ENCODE measurements around the gene EXT2. TPM values are rescaled to one million over a fixed set of nuclear protein-coding genes. Genes with fewer than 3 reads are reported as not detected.

EXT2 gene
- polyA plus RNA-seq, 5 donors: 72.8 to 79.9 (median 75.4) TPM

DNA sequence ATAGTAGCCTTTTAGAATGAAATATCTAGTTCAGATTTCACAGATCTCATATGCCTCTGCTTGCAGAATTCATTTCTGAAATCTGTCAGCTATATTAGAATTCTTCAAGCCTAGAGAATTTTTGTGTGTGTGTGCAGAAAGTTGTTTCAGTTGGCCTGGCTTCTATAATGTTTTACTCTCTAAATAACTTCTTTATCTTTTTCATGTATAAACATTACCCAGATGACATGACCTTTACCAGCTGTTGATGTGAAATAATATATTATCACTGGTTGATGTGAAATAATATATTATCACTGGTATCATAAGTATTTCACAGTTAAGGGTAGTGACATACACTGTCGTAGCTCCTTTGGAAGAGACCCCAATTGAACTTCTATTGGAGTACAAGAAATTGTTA is 141.7 kb downstream of the EXT2 start:
- DNase-seq: peak in 1 of 2 donors; percentile 30

DNA sequence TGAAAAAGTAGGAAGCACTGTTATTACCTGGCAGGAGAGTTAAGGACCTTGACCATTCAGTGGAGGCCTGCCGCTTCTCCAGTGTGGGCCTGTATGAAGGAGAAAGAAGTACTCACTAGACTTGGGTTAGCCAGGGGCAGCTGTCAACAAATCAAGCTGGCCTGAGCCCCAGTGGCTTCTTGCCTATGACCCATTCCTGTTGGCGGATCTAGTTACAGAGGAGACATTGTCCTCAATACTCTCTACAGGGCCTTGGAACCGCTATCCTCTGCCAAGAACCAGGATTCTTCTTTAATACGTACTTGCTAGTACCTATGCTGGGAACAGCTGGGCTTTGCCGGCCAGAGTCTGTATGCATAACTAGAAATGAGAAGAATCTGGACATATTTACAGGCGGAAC is 146.4 kb downstream of the EXT2 start:
- DNase-seq: no peak

- no peak for DNase-seq
These were observed 147.6 kb downstream of the EXT2 start for GRCh38 chr11:44243086-44243485.

DNA sequence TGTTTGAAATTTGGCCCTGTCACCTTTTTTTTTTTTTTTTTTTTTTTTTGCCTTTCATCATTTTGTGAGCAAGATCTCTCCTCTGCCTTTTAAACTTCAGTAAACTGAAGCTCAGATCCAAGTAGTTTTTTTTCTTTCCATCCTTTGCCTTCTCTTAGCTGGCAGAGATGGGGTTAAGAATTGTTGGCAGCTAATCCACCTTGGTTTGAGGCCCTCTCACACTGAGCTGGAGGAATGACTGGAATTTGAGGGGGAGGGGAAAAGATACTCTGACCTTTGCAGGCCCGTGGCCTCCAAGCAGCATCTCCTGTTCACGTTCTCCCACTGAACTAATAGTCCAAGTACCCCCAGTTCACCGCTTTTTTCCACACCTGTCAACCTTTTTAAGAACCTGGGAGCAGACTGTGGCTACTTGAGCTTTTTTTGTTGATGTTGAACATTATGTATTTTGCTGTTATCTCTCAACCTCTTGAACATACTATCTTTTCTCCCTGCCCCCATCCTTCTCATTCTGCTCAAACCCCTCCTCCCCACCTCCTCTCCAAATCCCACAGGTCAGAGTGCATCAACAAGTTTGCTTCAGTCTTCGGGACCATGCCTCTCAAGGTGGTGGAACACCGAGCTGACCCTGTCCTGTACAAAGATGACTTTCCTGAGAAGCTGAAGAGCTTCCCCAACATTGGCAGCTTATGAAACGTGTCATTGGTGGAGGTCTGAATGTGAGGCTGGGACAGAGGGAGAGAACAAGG is 148.3 kb downstream of the EXT2 start:
- no peak for DNase-seq

DNA sequence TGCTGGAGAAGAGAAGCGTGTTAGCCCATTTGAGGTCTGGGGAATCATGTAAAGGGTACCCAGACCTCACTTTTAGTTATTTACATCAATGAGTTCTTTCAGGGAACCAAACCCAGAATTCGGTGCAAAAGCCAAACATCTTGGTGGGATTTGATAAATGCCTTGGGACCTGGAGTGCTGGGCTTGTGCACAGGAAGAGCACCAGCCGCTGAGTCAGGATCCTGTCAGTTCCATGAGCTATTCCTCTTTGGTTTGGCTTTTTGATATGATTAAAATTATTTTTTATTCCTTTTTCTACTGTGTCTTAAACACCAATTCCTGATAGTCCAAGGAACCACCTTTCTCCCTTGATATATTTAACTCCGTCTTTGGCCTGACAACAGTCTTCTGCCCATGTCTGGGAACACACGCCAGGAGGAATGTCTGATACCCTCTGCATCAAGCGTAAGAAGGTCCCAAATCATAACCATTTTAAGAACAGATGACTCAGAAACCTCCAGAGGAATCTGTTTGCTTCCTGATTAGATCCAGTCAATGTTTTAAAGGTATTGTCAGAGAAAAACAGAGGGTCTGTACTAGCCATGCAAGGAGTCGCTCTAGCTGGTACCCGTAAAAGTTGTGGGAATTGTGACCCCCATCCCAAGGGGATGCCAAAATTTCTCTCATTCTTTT is 149.3 kb downstream of the EXT2 start:
- DNase-seq: no peak

DNA sequence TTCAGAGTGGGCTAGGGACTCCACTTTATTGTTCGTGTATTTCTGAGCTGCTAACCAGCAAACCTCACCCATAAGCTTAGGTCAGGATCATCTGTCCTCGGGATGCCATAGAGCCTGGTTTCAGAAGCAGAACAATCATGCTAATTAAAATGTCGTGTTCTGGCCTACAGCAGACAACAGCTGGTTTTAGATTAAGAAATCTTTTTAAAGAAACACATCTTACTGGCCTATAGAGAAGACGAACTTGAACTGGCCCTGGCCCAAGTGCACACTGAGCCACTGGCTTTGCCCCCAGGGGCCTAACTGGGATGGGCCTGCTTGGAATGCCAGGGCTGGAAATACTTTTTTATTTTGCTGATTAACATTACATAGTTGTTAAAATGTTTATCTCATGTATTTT is 151.2 kb downstream of the EXT2 start:
- DNase-seq: peak in 1 of 2 donors; percentile 51

DNA sequence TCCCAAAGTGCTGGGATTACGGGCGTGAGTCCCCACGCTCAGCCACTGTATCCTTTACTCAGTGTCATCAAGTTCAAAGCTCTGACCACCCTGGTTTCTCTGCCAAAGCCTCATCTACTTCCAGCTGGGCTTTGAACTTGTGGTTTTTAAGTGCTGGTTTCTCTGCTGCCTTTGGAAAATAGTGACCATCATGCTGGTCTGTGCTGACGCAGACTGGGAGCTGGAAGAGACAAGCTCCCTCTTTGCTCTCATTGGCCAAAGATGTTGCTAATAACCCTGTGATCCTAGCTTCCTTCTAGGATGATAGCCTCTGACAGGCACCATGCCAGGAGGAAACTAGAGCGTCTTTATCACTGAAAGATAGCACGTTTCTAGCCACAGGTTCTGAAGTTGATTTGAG is 152.0 kb downstream of the EXT2 start:
- no peak for DNase-seq

- no peak for DNase-seq
These were observed 152.6 kb downstream of the EXT2 start for GRCh38 chr11:44248109-44248508.

DNA sequence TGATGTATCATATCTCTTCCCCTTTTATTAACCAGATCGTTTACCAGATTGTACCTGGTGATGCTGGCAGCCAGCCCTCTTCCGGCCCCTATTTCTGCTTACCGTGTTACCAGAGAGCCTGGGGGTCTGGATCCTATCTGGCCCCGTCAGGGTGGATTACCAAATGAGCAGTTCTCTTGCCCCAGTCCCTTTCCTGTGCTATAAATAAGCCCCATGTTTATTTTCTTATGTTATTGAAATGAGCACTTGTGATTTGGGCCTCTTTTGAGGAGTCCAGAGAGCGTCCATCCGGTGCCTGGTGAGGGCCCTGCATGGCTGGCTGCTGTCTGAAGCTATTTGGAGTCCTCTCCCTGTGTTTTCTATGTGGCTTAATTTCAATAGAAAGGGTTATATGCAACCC is 154.9 kb downstream of the EXT2 start:
- no peak for DNase-seq

GRCh38 chr11:44252999-44253602 is 157.6 kb downstream of the EXT2 start:
- no peak for DNase-seq

DNA sequence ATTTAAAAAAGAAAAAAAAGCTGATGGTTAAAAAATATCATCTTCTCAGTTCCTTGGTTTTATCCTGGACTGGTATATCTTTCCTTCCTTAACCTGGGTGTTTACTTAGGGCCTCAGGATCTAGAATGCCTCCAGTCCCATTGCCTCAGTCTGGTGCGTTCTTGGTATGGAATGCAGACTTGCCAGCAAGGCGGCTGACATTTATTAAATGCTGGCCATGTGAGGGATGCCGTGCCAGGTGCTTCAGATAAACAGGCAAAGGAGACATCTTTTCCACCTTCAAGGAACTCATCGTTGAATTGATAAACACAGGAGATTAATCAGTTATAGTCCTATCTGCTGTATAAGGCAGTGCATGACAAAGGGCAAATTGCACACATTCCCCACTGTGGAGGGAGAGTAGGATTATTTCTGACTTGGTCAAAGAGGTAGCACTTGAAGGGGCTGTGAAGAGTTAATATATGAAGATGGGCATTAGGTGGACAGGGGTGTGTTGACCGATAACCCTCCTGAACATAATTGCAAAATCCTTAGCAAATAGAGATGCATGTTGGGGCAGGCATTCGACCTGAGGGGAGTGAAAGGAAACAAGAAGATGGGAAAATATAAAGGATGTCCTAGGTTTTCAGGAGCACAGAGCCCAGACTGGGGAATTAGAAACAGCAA is 160.1 kb downstream of the EXT2 start:
- DNase-seq: no peak

DNA sequence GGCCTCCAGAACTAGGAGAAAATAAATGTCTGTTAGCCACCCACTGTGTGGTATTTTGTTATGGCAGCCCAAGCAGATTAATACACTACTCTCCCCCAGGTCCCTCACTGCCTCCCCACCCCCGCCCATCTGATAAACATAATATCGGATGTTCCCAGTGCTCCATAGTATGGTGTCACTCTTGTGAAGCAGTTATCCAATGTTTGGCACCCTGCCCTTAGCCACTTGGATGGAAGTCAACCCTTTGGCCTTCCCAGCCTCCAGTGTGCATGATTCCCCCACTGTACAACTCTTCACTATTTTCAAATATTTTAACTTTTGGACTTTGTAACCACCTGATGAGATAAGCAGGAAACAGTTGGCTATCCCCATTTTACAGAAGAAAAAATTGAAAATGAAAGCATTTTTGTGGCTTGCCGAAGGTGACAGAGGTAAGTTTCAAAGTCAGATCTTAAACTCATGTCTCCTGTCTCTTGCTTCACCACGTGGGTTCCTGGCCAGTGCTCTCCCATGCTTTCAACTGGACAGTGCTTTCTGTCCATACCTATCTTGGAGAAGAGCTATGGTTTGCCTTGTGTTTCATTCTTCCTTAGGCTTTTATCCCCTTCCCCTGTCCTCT is 161.3 kb downstream of the EXT2 start:
- no peak for DNase-seq

DNA sequence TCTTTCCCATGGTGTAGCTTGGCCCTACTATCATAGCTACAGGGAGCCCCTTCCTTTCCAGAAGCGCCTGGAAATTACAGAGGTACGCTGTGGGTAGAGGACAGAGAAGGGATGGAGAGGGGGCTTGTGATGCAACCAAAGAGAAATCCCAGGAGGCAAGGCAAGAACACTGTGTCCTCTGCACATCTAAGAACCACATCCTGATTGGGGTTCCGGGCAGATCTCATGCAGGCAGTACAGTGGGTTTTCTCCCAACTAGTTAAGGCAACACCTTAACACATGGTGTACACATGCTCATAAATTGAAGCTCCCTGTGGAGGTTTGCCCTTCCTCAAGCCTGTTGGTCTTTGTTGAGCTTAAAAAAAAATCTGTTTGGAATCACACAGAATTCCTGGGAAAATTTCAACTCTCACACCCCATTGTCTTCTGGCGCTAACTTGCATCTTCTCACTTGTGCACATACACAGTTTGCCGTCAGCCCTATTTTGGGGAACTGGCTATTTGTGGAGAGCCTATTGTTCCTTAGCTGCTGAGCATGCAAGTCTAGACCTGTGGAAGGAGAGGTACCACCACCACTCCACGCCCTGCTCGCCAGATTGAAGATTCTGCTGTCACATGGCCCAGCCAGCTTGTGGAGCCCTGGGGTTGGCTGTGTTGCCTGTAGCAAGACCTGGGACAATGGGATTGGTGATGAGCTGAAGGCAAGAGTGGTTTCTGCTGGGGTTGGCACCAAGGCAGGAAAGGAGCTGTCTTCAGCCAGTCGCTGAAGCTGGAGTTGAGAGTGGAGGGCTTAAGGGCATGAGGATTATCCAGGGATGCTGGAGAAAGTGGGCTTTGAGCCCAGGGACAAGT is 162.1 kb downstream of the EXT2 start:
- no peak for DNase-seq

GRCh38 chr11:44258190-44258489 is 162.7 kb downstream of the EXT2 start:
- DNase-seq: no peak

GRCh38 chr11:44258839-44259420 is 163.5 kb downstream of the EXT2 start:
- DNase-seq: no peak

GRCh38 chr11:44260081-44260480 is 164.6 kb downstream of the EXT2 start:
- DNase-seq: no peak

GRCh38 chr11:44261800-44262591 is 166.5 kb downstream of the EXT2 start:
- no peak for DNase-seq

DNA sequence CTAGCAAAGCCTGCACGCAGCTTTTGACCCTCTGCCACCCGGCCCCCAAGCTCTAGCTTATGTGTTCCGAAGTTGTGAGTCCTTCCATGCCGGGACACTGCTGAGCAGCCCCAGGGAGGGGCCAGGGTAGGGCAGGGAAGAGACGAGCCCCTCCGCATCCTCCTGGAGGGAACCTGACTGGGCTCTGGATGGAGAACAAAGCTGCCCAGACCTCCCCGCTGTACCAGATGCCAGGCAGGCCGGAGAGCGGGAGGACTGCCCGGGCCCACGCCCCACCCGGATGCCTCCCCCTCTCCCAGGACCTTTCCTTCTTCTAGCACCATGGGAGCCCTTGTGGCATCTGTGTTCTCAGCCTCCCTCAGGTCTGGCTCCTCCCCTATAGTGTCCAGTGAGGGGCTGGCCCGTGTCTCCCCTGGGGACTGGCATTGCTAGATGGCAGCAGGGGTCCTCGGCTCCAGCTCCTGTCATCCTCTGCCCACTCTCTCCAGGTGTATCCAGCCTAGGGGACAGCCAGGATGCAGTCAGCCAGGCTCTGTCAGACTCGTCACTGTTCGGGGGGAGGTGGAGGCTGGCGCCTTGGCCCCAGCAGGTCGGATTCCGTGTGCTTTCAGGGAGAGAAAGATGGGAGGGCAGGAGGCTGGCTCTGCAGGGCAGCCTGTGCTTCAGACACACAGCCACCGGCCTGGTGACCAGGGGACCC is 168.4 kb downstream of the EXT2 start:
- no peak for DNase-seq

GRCh38 chr11:44264438-44264749 is 168.9 kb downstream of the EXT2 start:
- no peak for DNase-seq

- DNase-seq: no peak
These were observed 169.3 kb downstream of the EXT2 start for GRCh38 chr11:44264761-44265160.

Measured in right lung (tissue), 5 donors.